HEK293 (cell line): ENCODE data around the gene SPPL2C.

Experiments
- CTCF ChIA-PET: fragments of 350-600 bp; formaldehyde crosslinking; extraction: SDS; loops from one replicate; lab custom pipeline; 2021; ENCODE audit warnings: antibody characterized with exemption; lab: Yijun Ruan, JAX
- POLR2A ChIA-PET: fragments of 300-600 bp; formaldehyde crosslinking; extraction: SDS; loops from one replicate; lab custom pipeline; 2020; ENCODE audit warnings: antibody characterized with exemption, inconsistent platforms; lab: Yijun Ruan, JAX
- H3K27ac ChIP-seq: fragments of 200-500 bp; sonication (Bioruptor generic); 2 replicates; pipeline ENCODE4 v1.5.1; 2014; ENCODE audit warnings: low read depth, low read length, control low read depth, inconsistent platforms; ENCODE audit errors: extremely low read depth
- H3K36me3 ChIP-seq, 2 experiments: fragments of 200-500 bp in 1 of 2; sonication (Bioruptor generic) in 1 of 2; 1 replicate in 1 of 2; 2 replicates in 1 of 2; pipeline ENCODE4 v1.5.1; 2014 to 2017; ENCODE audit warnings: inconsistent platforms in 2 of 2, low read length in 2 of 2; ENCODE audit not compliant: control insufficient read depth in 2 of 2, insufficient read depth in 1 of 2
- H3K4me1 ChIP-seq: fragments of 200-500 bp; sonication (Bioruptor generic); 2 replicates; pipeline ENCODE4 v1.5.1; 2014; ENCODE audit warnings: mild to moderate bottlenecking, low read length, inconsistent platforms; ENCODE audit not compliant: control insufficient read depth, insufficient read depth
- H3K4me3 ChIP-seq: 2 replicates; pipeline ENCODE4 v1.5.1; 2011; ENCODE audit warnings: low read depth, mild to moderate bottlenecking, control low read depth, low read length, moderate library complexity
- H3K9me3 ChIP-seq: fragments of 200-500 bp; sonication (Bioruptor generic); 2 replicates; pipeline ENCODE4 v1.5.1; 2014; ENCODE audit warnings: low read depth, low read length, inconsistent platforms; ENCODE audit not compliant: control insufficient read depth, insufficient read depth
- BCL11A ChIP-seq: fragments of 450-650 bp; formaldehyde crosslinking; IDR thresholded peaks from 2 replicates; pipeline ENCODE4 v1.5.1; 2016; ENCODE audit warnings: low read depth, missing biosample characterization, missing genetic modification characterization
- GLIS1 ChIP-seq: fragments of 450-650 bp; formaldehyde crosslinking; IDR thresholded peaks from 2 replicates; pipeline ENCODE4 v1.5.1; 2016; ENCODE audit warnings: missing biosample characterization, missing genetic modification characterization
- SETDB1 ChIP-seq: IDR thresholded peaks from one replicate; pipeline ENCODE4 v1.6.1; 2017; ENCODE audit warnings: mild to moderate bottlenecking, low read length, moderate library complexity, mixed read lengths; ENCODE audit not compliant: insufficient read length
- ZBTB17 ChIP-seq: fragments of 450-650 bp; formaldehyde crosslinking; IDR thresholded peaks from 2 replicates; pipeline ENCODE4 v1.5.1; 2016; ENCODE audit warnings: missing biosample characterization, missing genetic modification characterization
- ZBTB21 ChIP-seq: fragments of 450-650 bp; formaldehyde crosslinking; IDR thresholded peaks from 2 replicates; pipeline ENCODE4 v1.5.1; 2017; ENCODE audit warnings: missing biosample characterization, missing genetic modification characterization
- ZFP37 ChIP-seq: fragments of 450-650 bp; formaldehyde crosslinking; IDR thresholded peaks from 2 replicates; pipeline ENCODE4 v1.5.1; 2016; ENCODE audit warnings: missing biosample characterization, missing genetic modification characterization
- ZNF169 ChIP-seq: fragments of 450-650 bp; formaldehyde crosslinking; IDR thresholded peaks from 2 replicates; pipeline ENCODE4 v1.5.1; 2016; ENCODE audit warnings: missing biosample characterization, missing genetic modification characterization
- ZNF184 ChIP-seq: fragments of 450-650 bp; IDR thresholded peaks from 2 replicates; pipeline ENCODE4 v1.5.1; 2018; ENCODE audit warnings: missing biosample characterization, mild to moderate bottlenecking, missing genetic modification characterization
- ZNF394 ChIP-seq: fragments of 450-650 bp; formaldehyde crosslinking; IDR thresholded peaks from 2 replicates; pipeline ENCODE4 v1.5.1; 2016; ENCODE audit warnings: missing biosample characterization, missing genetic modification characterization, mild to moderate bottlenecking, moderate library complexity, borderline replicate concordance
- ZNF501 ChIP-seq: fragments of 450-650 bp; formaldehyde crosslinking; IDR thresholded peaks from 2 replicates; pipeline ENCODE4 v1.5.1; 2016; ENCODE audit warnings: missing biosample characterization, missing genetic modification characterization
- ZNF529 ChIP-seq: fragments of 450-650 bp; formaldehyde crosslinking; IDR thresholded peaks from 2 replicates; pipeline ENCODE4 v1.5.1; 2017; ENCODE audit warnings: missing genetic modification characterization, missing biosample characterization; ENCODE audit not compliant: insufficient replicate concordance
- ZNF561 ChIP-seq: fragments of 450-650 bp; IDR thresholded peaks from 2 replicates; pipeline ENCODE4 v1.5.1; 2018; ENCODE audit warnings: missing biosample characterization, missing genetic modification characterization, borderline replicate concordance
- ZNF629 ChIP-seq: fragments of 450-650 bp; formaldehyde crosslinking; IDR thresholded peaks from 2 replicates; pipeline ENCODE4 v1.5.1; 2017; ENCODE audit warnings: missing biosample characterization, missing genetic modification characterization
- ZNF660 ChIP-seq: fragments of 450-650 bp; IDR thresholded peaks from 2 replicates; pipeline ENCODE4 v1.5.1; 2018; ENCODE audit warnings: missing biosample characterization, mild to moderate bottlenecking, missing genetic modification characterization
- TF ChIP-seq, protein P1 (sequence below): fragments of 450-650 bp; formaldehyde crosslinking; IDR thresholded peaks from 2 replicates; pipeline ENCODE4 v1.5.1; 2016; ENCODE audit warnings: missing biosample characterization, missing genetic modification characterization
- TF ChIP-seq, protein P2 (sequence below): fragments of 450-650 bp; formaldehyde crosslinking; IDR thresholded peaks from 2 replicates; pipeline ENCODE4 v1.5.1; 2016; ENCODE audit warnings: missing biosample characterization, missing genetic modification characterization
- TF ChIP-seq, protein P3 (sequence below): fragments of 450-650 bp; IDR thresholded peaks from 2 replicates; pipeline ENCODE4 v1.5.1; 2018; ENCODE audit warnings: missing biosample characterization, mild to moderate bottlenecking, missing genetic modification characterization
- TF ChIP-seq, protein P4 (sequence below): fragments of 450-650 bp; formaldehyde crosslinking; IDR thresholded peaks from 2 replicates; pipeline ENCODE4 v1.5.1; 2017; ENCODE audit warnings: missing biosample characterization, missing genetic modification characterization
- TF ChIP-seq, protein P5 (sequence below): sonication (generic); formaldehyde crosslinking; IDR thresholded peaks from 2 replicates; pipeline ENCODE4 v1.8.1; 2022; ENCODE audit warnings: mild to moderate bottlenecking, moderate library complexity, missing genetic modification reagents

The SPPL2C gene

DNA sequence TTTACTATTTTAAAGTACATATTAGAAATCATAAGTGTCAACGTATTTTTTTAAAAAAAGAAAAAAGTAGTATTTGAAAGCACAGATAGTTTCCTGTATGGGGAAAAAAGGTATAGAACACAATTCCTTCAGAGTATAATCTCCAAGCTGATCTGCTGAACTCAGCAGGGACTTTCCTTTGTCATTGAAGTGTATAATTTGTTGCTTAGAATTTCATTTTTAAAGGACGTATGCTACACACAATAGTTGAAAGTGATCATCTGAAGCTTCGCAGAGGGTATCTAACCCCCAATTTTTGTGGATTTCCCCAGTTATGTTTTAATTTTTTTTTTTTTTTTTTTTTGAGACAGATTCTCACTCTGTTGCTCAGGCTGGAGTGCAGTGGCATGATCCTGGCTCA is 29.5 kb downstream of the SPPL2C start:
- TF ChIP-seq ZNF501 (tag by site-specific recombination), result no peak
- TF ChIP-seq, protein P1, sequence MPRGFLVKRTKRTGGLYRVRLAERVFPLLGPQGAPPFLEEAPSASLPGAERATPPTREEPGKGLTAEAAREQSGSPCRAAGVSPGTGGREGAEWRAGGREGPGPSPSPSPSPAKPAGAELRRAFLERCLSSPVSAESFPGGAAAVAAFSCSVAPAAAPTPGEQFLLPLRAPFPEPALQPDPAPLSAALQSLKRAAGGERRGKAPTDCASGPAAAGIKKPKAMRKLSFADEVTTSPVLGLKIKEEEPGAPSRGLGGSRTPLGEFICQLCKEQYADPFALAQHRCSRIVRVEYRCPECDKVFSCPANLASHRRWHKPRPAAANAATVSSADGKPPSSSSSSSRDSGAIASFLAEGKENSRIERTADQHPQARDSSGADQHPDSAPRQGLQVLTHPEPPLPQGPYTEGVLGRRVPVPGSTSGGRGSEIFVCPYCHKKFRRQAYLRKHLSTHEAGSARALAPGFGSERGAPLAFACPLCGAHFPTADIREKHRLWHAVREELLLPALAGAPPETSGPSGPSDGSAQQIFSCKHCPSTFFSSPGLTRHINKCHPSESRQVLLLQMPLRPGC, result no peak
- no peak for TF ChIP-seq ZNF561 (tag by site-specific recombination)
- no peak for TF ChIP-seq ZNF529 (tag by site-specific recombination)
- no peak overlapping the region for H3K27ac ChIP-seq
- H3K4me3 ChIP-seq, result no peak overlapping the region
- H3K4me1 ChIP-seq, result no peaks in the 10 kb centered on the region
- H3K36me3 ChIP-seq, result no peaks in the 10 kb centered on the region
- no peaks in the 10 kb centered on the region for H3K9me3 ChIP-seq
- ChIA-PET CTCF (interaction anchor here (0.6 to 1.9 kb wide), 5 partner anchors 10 to 226 kb away, joined by 4 to 8 read pairs (median 6); no protein-coding TSS in a partner anchor), POLR2A (interaction anchor here (0.7 kb wide), 1 partner anchor 78 kb away, joined by 5 read pairs; no protein-coding TSS in a partner anchor)

DNA sequence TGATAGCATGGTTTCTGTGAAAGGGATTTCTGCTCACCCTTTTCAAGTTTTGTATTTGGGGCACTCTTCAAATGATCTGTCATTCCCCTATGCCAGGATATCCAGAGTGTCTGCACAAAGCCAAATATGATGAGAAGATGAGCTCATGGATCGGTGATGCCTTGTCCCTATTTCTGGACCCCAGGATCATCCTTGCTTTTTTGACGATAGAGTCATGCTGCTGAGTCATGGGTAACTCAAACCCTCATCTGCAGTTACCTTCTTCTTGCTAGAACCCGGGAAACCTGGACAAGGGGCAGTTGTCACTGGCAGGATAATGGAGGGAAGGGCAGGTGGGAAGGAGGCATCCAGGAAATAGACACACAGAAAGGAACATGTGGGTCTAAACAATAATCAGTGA is 31.9 kb downstream of the SPPL2C start:
- H3K9me3 ChIP-seq, result no peaks in the 10 kb centered on the region
- H3K4me3 ChIP-seq, result no peak overlapping the region
- TF ChIP-seq ZBTB17 (tag by site-specific recombination), result peak; percentile 65
- TF ChIP-seq ZNF629, result peak; percentile 41; the same call in 1 of the 2 replicates
- no peak for TF ChIP-seq BCL11A
- no peak for TF ChIP-seq ZNF394 (tag by site-specific recombination)
- TF ChIP-seq ZBTB21 (tag by site-specific recombination), result peak; percentile 45; the same call in 1 of the 2 replicates
- peak; percentile 47; the same call in 1 of the 2 replicates for TF ChIP-seq ZNF184
- TF ChIP-seq ZNF660 (tag by site-specific recombination), result 0 out of 2 replicates have a peak, but pooled peaks have one; percentile 33
- no peaks in the 10 kb centered on the region for H3K36me3 ChIP-seq
- POLR2A ChIA-PET, result no interaction called here
- no peak overlapping the region for H3K27ac ChIP-seq
- no peaks in the 10 kb centered on the region for H3K4me1 ChIP-seq
- CTCF ChIA-PET, result interaction anchor here (0.6 to 1.7 kb wide), 5 partner anchors 17 to 677 kb away, joined by 3 to 8 read pairs (median 5); partner anchors contain the start of gene CRHR1

DNA sequence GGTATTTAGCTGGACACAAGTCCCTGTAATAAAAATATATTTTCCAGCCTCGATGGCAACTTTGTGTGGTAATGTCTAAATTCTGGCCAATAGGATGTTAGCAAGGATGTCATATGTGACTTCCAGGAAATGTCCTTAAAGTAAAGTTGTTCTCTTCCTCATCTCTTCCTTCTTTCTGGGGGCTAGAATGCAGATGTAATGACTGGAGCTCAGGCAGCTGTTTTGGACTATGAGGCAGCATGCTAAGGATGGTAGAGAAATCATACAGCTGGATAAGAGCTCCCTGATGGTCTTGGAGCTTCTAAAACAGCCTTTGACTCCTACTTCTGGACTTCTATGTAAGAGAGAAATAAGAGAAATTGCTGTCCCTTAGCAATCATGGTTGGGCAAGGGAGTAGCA is 32.8 kb downstream of the SPPL2C start:
- H3K4me3 ChIP-seq, result no peak overlapping the region
- CTCF ChIA-PET, result interaction anchor here (0.8 to 1.7 kb wide), 4 partner anchors 16 to 47 kb away, joined by 3 to 8 read pairs (median 3); no protein-coding TSS in a partner anchor
- TF ChIP-seq ZNF169, result no peak
- TF ChIP-seq, protein P2, sequence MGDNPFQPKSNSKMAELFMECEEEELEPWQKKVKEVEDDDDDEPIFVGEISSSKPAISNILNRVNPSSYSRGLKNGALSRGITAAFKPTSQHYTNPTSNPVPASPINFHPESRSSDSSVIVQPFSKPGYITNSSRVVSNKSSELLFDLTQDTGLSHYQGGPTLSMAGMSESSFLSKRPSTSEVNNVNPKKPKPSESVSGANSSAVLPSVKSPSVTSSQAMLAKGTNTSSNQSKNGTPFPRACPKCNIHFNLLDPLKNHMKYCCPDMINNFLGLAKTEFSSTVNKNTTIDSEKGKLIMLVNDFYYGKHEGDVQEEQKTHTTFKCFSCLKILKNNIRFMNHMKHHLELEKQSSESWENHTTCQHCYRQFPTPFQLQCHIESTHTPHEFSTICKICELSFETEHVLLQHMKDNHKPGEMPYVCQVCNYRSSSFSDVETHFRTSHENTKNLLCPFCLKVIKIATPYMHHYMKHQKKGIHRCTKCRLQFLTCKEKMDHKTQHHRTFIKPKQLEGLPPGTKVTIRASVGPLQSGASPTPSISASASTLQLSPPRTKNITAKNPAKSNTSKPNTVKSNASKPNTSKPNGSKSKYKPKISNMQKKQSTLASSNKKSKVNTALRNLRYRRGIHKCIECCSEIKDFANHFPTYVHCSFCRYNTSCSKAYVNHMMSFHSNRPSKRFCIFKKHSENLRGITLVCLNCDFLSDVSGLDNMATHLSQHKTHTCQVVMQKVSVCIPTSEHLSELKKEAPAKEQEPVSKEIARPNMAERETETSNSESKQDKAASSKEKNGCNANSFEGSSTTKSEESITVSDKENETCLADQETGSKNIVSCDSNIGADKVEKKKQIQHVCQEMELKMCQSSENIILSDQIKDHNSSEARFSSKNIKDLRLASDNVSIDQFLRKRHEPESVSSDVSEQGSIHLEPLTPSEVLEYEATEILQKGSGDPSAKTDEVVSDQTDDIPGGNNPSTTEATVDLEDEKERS (tag by site-specific recombination), result 0 out of 2 replicates have a peak, but pooled peaks have one; percentile 50
- peak; percentile 57 for TF ChIP-seq SETDB1
- H3K4me1 ChIP-seq, result no peaks in the 10 kb centered on the region
- H3K9me3 ChIP-seq, result no peaks in the 10 kb centered on the region
- H3K36me3 ChIP-seq, result no peaks in the 10 kb centered on the region
- no peak overlapping the region for H3K27ac ChIP-seq
- POLR2A ChIA-PET, result no interaction called here

DNA sequence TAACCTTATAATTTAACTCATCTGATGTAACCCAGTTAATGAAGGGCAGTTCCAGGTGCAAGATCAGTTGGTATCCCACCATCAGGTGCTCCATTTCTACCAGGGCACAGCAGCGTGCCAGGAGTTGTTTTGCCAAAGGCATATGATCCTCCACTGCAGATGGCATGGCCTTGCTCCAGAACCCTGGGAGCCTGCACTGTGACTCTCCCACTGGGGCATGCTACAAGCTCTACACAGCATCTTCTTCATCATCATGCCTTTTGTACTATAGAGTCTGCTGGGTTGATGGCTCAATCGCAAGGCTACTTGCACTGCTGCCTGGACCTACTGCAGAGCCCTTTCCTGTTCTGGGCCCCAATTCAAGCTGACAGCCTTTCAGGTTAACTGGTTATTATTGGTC is 38.4 kb downstream of the SPPL2C start:
- TF ChIP-seq ZNF660 (tag by site-specific recombination) (no peak), GLIS1 (no peak), ZFP37 (tag by site-specific recombination) (no peak)
- TF ChIP-seq, protein P3, sequence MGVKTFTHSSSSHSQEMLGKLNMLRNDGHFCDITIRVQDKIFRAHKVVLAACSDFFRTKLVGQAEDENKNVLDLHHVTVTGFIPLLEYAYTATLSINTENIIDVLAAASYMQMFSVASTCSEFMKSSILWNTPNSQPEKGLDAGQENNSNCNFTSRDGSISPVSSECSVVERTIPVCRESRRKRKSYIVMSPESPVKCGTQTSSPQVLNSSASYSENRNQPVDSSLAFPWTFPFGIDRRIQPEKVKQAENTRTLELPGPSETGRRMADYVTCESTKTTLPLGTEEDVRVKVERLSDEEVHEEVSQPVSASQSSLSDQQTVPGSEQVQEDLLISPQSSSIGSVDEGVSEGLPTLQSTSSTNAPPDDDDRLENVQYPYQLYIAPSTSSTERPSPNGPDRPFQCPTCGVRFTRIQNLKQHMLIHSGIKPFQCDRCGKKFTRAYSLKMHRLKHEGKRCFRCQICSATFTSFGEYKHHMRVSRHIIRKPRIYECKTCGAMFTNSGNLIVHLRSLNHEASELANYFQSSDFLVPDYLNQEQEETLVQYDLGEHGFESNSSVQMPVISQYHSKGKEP (tag by site-specific recombination), result no peak
- TF ChIP-seq, protein P4, sequence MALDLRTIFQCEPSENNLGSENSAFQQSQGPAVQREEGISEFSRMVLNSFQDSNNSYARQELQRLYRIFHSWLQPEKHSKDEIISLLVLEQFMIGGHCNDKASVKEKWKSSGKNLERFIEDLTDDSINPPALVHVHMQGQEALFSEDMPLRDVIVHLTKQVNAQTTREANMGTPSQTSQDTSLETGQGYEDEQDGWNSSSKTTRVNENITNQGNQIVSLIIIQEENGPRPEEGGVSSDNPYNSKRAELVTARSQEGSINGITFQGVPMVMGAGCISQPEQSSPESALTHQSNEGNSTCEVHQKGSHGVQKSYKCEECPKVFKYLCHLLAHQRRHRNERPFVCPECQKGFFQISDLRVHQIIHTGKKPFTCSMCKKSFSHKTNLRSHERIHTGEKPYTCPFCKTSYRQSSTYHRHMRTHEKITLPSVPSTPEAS (tag by site-specific recombination), result no peak
- TF ChIP-seq, protein P5, sequence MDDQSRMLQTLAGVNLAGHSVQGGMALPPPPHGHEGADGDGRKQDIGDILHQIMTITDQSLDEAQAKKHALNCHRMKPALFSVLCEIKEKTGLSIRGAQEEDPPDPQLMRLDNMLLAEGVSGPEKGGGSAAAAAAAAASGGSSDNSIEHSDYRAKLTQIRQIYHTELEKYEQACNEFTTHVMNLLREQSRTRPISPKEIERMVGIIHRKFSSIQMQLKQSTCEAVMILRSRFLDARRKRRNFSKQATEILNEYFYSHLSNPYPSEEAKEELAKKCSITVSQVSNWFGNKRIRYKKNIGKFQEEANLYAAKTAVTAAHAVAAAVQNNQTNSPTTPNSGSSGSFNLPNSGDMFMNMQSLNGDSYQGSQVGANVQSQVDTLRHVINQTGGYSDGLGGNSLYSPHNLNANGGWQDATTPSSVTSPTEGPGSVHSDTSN (CRISPR knock-in tag), result no peak
- TF ChIP-seq, all 188 proteins: peak for 0
- Histone ChIP-seq H3K9me3 (no peaks in the 10 kb centered on the region), H3K36me3 (no peaks in the 10 kb centered on the region), H3K27ac (no peak overlapping the region), H3K4me1 (no peaks in the 10 kb centered on the region), H3K4me3 (no peak overlapping the region)
- ChIA-PET CTCF (interaction anchor here (1.6 kb wide), 1 partner anchor 10 kb away, joined by 8 read pairs; no protein-coding TSS in a partner anchor), POLR2A (no interaction called here)
